ENCODE measurements around the gene SPINT3. TPM values are rescaled to one million over a fixed set of nuclear protein-coding genes. Genes with fewer than 3 reads are reported as not detected.

SPINT3 gene
- total RNA-seq, 1 experiment from 2014 or later, result not detected

- Histone ChIP-seq H3K9me3 (ENCODE audit: control insufficient read depth, insufficient read depth, low read depth, low read length) (no peaks in the 10 kb centered on the region), H3K27me3 (ENCODE audit: control insufficient read depth, insufficient read depth, low read length) (peaks cover 5% of the 10 kb centered on the region), H3K4me1 (ENCODE audit: control insufficient read depth, insufficient read depth, low read length) (no peaks in the 10 kb centered on the region), H3K36me3 (ENCODE audit: control insufficient read depth, insufficient read depth, low read length) (no peaks in the 10 kb centered on the region), H3K27ac (ENCODE audit: low read length) (no peak overlapping the region), H3K4me3 (ENCODE audit: low read depth in 2 of 2, low read length in 2 of 2) (no peak overlapping the region)
- no peak for DNase-seq (ENCODE audit: low read depth, low spot score)
- BruUV-seq (replicated peaks), result no TSS peak
- ChIA-PET CTCF (no interaction called here), POLR2A (no interaction called here)
- in situ Hi-C loops (cut with HindIII; ENCODE audit: low pct_unique_long_range_greater_than_20kb, low sequenced_read_pairs), result no loop called here
- TF ChIP-seq TCF7L2 (IDR thresholded peaks at IDR 0.05; ENCODE audit: low read depth, low read length), result no peak
- TF ChIP-seq SIN3A (IDR thresholded peaks at IDR 0.05; ENCODE audit: borderline replicate concordance, insufficient read depth, low read depth, low read length), result no peak
- no peak for ATAC-seq
- intact Hi-C loops (cut with micrococcal nuclease; ENCODE audit: unreplicated experiment), result no loop called here
Measured at GRCh38 chr20:45487231-45487635, 28.2 kb downstream of the SPINT3 start.

- BruUV-seq (replicated peaks), result no TSS peak
- Histone ChIP-seq H3K27ac (ENCODE audit: low read length) (no peak overlapping the region), H3K36me3 (ENCODE audit: control insufficient read depth, insufficient read depth, low read length) (no peaks in the 10 kb centered on the region), H3K9me3 (ENCODE audit: control insufficient read depth, insufficient read depth, low read depth, low read length) (no peaks in the 10 kb centered on the region), H3K27me3 (ENCODE audit: control insufficient read depth, insufficient read depth, low read length) (peaks cover 9% of the 10 kb centered on the region), H3K4me1 (ENCODE audit: control insufficient read depth, insufficient read depth, low read length) (no peaks in the 10 kb centered on the region), H3K4me3 (ENCODE audit: low read depth in 2 of 2, low read length in 2 of 2) (no peak overlapping the region)
- no peak for ATAC-seq
- TF ChIP-seq, protein P1, sequence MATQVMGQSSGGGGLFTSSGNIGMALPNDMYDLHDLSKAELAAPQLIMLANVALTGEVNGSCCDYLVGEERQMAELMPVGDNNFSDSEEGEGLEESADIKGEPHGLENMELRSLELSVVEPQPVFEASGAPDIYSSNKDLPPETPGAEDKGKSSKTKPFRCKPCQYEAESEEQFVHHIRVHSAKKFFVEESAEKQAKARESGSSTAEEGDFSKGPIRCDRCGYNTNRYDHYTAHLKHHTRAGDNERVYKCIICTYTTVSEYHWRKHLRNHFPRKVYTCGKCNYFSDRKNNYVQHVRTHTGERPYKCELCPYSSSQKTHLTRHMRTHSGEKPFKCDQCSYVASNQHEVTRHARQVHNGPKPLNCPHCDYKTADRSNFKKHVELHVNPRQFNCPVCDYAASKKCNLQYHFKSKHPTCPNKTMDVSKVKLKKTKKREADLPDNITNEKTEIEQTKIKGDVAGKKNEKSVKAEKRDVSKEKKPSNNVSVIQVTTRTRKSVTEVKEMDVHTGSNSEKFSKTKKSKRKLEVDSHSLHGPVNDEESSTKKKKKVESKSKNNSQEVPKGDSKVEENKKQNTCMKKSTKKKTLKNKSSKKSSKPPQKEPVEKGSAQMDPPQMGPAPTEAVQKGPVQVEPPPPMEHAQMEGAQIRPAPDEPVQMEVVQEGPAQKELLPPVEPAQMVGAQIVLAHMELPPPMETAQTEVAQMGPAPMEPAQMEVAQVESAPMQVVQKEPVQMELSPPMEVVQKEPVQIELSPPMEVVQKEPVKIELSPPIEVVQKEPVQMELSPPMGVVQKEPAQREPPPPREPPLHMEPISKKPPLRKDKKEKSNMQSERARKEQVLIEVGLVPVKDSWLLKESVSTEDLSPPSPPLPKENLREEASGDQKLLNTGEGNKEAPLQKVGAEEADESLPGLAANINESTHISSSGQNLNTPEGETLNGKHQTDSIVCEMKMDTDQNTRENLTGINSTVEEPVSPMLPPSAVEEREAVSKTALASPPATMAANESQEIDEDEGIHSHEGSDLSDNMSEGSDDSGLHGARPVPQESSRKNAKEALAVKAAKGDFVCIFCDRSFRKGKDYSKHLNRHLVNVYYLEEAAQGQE (IDR thresholded peaks at IDR 0.05; ENCODE audit: insufficient read depth in 1 of 2, low read depth in 2 of 2, low read length in 1 of 2), result no peak
- TF ChIP-seq POLR2AphosphoS5 (IDR thresholded peaks at IDR 0.05; ENCODE audit: low read depth, low read length), result no peak
- no peak for TF ChIP-seq TCF7L2 (IDR thresholded peaks at IDR 0.05; ENCODE audit: low read depth, low read length)
- TF ChIP-seq SIN3A (IDR thresholded peaks at IDR 0.05; ENCODE audit: borderline replicate concordance, insufficient read depth, low read depth, low read length), result no peak
- no peak for TF ChIP-seq CTCF (IDR thresholded peaks at IDR 0.05)
- intact Hi-C loops (cut with micrococcal nuclease; ENCODE audit: unreplicated experiment), result no loop called here
- CTCF ChIA-PET, result no interaction called here
- in situ Hi-C loops (cut with HindIII; ENCODE audit: low pct_unique_long_range_greater_than_20kb, low sequenced_read_pairs), result no loop called here
- DNase-seq (ENCODE audit: low read depth, low spot score), result no peak
- POLR2A ChIA-PET, result no interaction called here
Measured at GRCh38 chr20:45485388-45485787, 30.0 kb downstream of the SPINT3 start.

DNA sequence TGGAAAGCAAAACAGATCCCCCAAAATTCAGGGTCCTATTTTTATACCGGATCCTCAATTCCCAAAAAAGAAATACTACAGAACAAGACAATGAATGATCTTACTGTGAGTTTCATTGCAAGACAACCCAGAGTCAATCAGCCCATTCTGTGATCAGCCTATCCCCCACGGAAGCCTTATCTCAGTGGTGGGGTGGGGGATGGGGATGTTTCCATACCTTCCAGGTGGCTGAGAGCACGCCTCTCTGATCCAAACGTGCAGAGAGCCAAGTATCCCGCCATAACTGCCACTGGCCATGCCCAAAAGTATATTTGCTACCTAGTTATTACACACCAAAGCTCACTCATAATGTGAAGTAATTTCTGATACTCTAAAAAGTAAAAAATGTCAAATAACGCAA, 30.7 kb downstream of the SPINT3 start:
- Histone ChIP-seq H3K36me3 (ENCODE audit: control insufficient read depth, insufficient read depth, low read length) (no peaks in the 10 kb centered on the region), H3K4me3 (ENCODE audit: low read depth in 2 of 2, low read length in 2 of 2) (no peak overlapping the region), H3K27ac (ENCODE audit: low read length) (no peak overlapping the region), H3K27me3 (ENCODE audit: control insufficient read depth, insufficient read depth, low read length) (peaks cover 9% of the 10 kb centered on the region), H3K9me3 (ENCODE audit: control insufficient read depth, insufficient read depth, low read depth, low read length) (no peaks in the 10 kb centered on the region), H3K4me1 (ENCODE audit: control insufficient read depth, insufficient read depth, low read length) (no peaks in the 10 kb centered on the region)
- BruUV-seq (replicated peaks), result no TSS peak
- ATAC-seq (no peak), DNase-seq (ENCODE audit: low read depth, low spot score) (no peak)
- intact Hi-C loops (cut with micrococcal nuclease; ENCODE audit: unreplicated experiment), result no loop called here
- TF ChIP-seq TCF7L2 (IDR thresholded peaks at IDR 0.05; ENCODE audit: low read depth, low read length) (no peak), CTCF (IDR thresholded peaks at IDR 0.05) (no peak), POLR2AphosphoS5 (IDR thresholded peaks at IDR 0.05; ENCODE audit: low read depth, low read length) (no peak), SIN3A (IDR thresholded peaks at IDR 0.05; ENCODE audit: borderline replicate concordance, insufficient read depth, low read depth, low read length) (no peak)
- TF ChIP-seq, protein P1 (IDR thresholded peaks at IDR 0.05; ENCODE audit: insufficient read depth in 1 of 2, low read depth in 2 of 2, low read length in 1 of 2), result no peak
- ChIA-PET CTCF (no interaction called here), POLR2A (no interaction called here)
- in situ Hi-C loops (cut with HindIII; ENCODE audit: low pct_unique_long_range_greater_than_20kb, low sequenced_read_pairs), result no loop called here
